Airway epithelial cell (primary cell): ENCODE data around the gene RPL36. TPM values are rescaled to one million over a fixed set of nuclear protein-coding genes. Genes with fewer than 3 reads are reported as not detected.

Source experiments
- total RNA-seq: library from RNA; depleted of rRNA; stranded (reverse); fragments of >200 nt; gene quantifications from 2 replicates; pipeline ENCODE4 v1.2.3, GENCODE V29; 2015

Gene RPL36
- 1,285 and 1,355 TPM in 2 replicates for total RNA-seq

DNA sequence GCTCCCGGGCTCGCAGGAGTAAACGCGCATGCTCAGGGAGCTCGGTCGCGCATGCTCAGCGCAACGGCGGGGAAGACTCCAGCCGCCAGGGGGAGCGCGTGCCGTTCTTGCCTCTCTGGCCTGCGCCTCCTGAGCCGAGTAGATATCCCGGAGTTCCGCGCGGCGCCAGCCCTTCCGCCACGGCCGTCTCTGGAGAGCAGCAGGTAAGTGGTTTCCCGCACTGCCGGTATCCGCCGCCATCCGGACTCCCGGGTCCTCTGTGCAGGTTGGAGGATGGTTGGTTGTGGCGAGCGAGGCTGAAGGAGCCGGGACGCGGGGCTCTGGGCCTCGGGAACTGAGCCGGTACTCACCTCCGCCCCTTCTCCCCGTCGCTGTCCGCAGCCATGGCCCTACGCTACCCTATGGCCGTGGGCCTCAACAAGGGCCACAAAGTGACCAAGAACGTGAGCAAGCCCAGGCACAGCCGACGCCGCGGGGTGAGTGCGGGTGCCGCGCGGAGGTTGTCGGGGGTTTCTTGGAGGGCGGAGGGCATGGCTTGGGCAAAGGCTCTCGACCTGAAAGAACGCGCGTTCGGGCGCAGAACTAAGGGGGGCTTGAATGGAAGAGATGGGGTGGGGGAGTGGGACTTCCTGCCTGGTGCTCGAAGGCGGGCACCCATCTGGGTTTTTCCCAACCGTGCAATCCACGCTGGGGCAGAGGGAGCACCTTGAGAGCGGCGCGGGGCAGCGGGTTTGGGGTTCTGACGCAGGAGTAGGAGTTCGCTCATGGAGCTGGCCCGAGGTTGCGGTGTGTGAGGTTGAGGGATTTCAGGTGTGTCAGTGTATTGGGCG lies at the start of gene RPL36:
Gene RPL36 (plus strand): TSS at position 171 of the 830 bp plus-strand sequence. CDS start 213 bp downstream, at position 384.

DNA sequence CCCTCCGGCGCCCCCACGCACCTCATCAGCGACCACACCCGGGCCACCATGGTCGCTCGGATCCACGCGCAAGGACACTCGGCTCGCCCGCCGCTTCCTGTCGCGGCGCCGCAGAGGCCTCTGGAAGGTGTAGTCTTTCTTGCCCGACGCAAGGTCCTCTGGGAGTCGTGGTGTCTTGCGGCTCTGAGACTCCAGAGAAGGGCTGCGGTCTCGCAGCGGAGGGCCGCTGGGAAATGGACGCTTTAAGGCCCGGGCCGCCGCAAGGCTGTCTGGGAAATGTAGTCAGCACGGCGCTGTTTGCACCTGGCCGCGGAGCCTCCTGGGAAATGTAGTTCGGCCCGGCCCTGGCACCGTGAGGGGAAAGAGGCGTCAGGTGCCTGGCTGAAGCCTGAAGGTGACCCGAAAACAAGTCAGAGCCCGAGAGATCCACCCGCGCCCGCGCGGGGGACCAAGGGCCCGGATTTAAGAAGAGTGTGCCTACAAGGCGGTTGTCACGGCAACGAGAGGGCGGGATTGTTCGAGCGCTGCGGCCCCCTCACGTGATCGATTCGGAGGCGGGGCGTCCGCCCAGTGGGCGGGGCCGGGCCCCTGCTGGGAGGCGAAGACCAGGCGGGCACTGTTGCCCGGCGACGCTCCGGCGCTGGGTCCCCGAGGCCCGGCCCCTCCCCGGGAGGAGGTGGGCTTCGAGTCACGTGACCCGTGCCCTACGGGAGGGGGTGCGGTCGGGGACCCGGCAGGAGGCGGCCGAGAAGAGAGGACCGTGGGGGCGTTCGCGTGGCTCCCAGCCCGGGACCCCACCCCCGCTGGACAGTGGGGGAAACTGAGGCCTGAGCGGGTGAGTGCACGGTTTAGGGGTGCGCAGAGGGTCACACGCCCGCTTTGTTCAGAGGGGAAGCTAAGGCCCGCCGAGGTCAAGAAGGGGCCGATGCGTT lies 9.4 kb upstream of the RPL36 start, which contains the start of the genes HSD11B1L and MICOS13:
Gene HSD11B1L (plus strand): TSS at position 591 of the 932 bp plus-strand sequence. CDS start 3,806 bp downstream, outside the sequence.
Gene MICOS13 (minus strand): TSS at position 80 of the 932 bp plus-strand sequence. CDS start 30 bp downstream, at position 50.

DNA sequence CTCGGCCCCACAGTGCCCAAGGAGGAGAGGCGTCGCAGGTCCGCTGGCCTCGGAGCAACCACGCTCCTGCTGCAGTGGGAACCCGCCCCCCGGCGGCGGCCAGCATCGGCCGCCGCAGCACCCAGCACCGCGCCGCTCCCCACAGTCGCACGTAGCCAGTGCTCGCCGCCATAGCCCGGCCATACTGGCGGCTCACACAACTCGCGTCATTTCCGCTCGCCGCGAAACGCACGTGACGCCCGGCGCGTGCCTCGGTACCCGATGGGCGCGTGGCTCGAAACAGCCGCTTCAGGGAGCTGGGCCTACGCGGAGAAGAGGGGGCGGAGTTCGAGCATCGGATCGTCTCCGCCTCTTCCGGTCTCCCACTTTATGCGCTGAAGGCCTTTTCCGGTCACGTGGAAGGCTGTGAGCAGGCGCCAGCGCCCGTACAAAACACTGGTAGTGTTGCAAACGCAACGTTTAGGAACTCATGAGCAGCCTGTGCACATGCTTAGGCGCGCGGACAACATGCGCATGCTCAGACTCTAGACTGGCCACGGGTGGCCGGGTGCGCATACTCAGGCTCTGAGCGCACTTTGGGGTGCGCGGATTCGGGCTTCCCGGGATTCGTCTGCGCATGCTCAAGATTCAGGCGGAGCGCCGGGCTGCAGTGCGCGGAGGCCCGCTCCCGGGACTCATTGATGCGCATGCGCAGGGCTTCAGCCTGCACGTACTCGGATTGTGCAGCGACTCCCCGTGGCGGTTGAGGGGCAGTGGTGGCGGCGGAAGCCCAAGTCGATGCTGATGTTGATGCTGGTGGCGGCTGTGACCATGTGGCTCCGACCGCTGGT lies 30.1 kb downstream of the RPL36 start, which contains the start of the genes CATSPERD and LONP1:
Gene CATSPERD (plus strand): TSS at position 677 of the 830 bp plus-strand sequence. CDS start 101 bp downstream, at position 778.
Gene LONP1 (minus strand): TSS at position 186 of the 830 bp plus-strand sequence. CDS start 14 bp downstream, at position 172.

Other genes starting within 250 kb of the RPL36 start
- gene ZNRF4, start 234.9 kb upstream of the RPL36 start, total RNA-seq = not detected in 2 replicates
- 14.8 and 16.9 TPM in 2 replicates for gene TINCR, start 122.3 kb upstream of the RPL36 start, total RNA-seq
- 12.6 and 18.3 TPM in 2 replicates for gene SAFB2, start 67.5 kb upstream of the RPL36 start, total RNA-seq
- gene SAFB, start 67.2 kb upstream of the RPL36 start, total RNA-seq = 41.0 and 65.4 TPM in 2 replicates
- 65.2 and 74.3 TPM in 2 replicates for gene MICOS13, start 9.8 kb upstream of the RPL36 start, total RNA-seq
- gene HSD11B1L, start 9.3 kb upstream of the RPL36 start, total RNA-seq = 12.4 and 13.4 TPM in 2 replicates
- 91.7 and 149 TPM in 2 replicates for gene LONP1, start 29.9 kb downstream of the RPL36 start, total RNA-seq
- not detected in 2 replicates for gene CATSPERD, start 30.3 kb downstream of the RPL36 start, total RNA-seq
- gene PRR22, start 94.5 kb downstream of the RPL36 start, total RNA-seq = 0.21 and 0.46 TPM in 2 replicates
- 21.9 and 24.6 TPM in 2 replicates for gene DUS3L, start 100.9 kb downstream of the RPL36 start, total RNA-seq
- 0.23 TPM in 1 of 2 replicates, not detected in the other for gene NRTN, start 114.8 kb downstream of the RPL36 start, total RNA-seq
- 0.19 and 0.21 TPM in 2 replicates for gene FUT6, start 149.4 kb downstream of the RPL36 start, total RNA-seq
- 12.6 and 15.4 TPM in 2 replicates for gene FUT3, start 161.2 kb downstream of the RPL36 start, total RNA-seq
- not detected in 2 replicates for gene FUT5, start 180.2 kb downstream of the RPL36 start, total RNA-seq
- gene NDUFA11, start 213.5 kb downstream of the RPL36 start, total RNA-seq = 257 and 322 TPM in 2 replicates
- 1.7 and 2.5 TPM in 2 replicates for gene VMAC, start 214.6 kb downstream of the RPL36 start, total RNA-seq
- gene CAPS, start 224.0 kb downstream of the RPL36 start, total RNA-seq = 7.0 and 12.6 TPM in 2 replicates